NCI-H1105 treated with DMSO at 0.1 percent for 48 hours (cell line): ENCODE data around the gene HOXB3.

Experiments
- DNase-seq: peaks from one replicate; lab custom pipeline; 2025; lab: John Stamatoyannopoulos, UW

The HOXB3 gene

GRCh38 chr17:48625495-48626244 is 35.6 kb upstream of the HOXB3 start:
- peak; percentile 31 for DNase-seq

- peak; percentile 36 for DNase-seq
Observed at GRCh38 chr17:48624544-48625494, 34.8 kb upstream of the HOXB3 start.

- DNase-seq = no peak
Observed at GRCh38 chr17:48624118-48624517, 34.1 kb upstream of the HOXB3 start.

GRCh38 chr17:48623583-48623982 is 33.5 kb upstream of the HOXB3 start:
- no peak for DNase-seq

GRCh38 chr17:48622857-48623256 is 32.8 kb upstream of the HOXB3 start:
- DNase-seq = no peak

- no peak for DNase-seq
Observed at GRCh38 chr17:48621410-48622392, 31.7 kb upstream of the HOXB3 start.

- DNase-seq = no peak
Observed at GRCh38 chr17:48620461-48621139, 30.6 kb upstream of the HOXB3 start.

- no peak for DNase-seq
Observed at GRCh38 chr17:48619826-48620449, 29.9 kb upstream of the HOXB3 start.

- peak; percentile 74 for DNase-seq
Observed at GRCh38 chr17:48618256-48618896, 28.3 kb upstream of the HOXB3 start.

GRCh38 chr17:48617471-48618255 is 27.6 kb upstream of the HOXB3 start:
- DNase-seq = no peak

- no peak for DNase-seq
Observed at GRCh38 chr17:48616717-48617470, 26.9 kb upstream of the HOXB3 start.

- no peak for DNase-seq
Observed at GRCh38 chr17:48615963-48616716, 26.1 kb upstream of the HOXB3 start.

GRCh38 chr17:48615047-48615962 is 25.3 kb upstream of the HOXB3 start, which contains the start of gene HOXB8:
Gene HOXB8, minus strand, starts transcription at chr17:48615292. Its CDS starts 588 bp downstream, at chr17:48614704.
- no peak for DNase-seq

- no peak for DNase-seq
Observed at GRCh38 chr17:48613862-48614694, 24.0 kb upstream of the HOXB3 start.

- DNase-seq = peak; percentile 50
Observed at GRCh38 chr17:48612854-48613691, 23.0 kb upstream of the HOXB3 start.
